Testis (tissue), 2 donors: ENCODE measurements around the gene CSNK1E.

Experiments used
- CTCF ChIP-seq, 3 experiments: fragments of 450-650 bp in 2 of 3; fragments of 200-600 bp in 1 of 3; sonication (generic) in 1 of 3; IDR thresholded peaks; one replicate each; pipeline ENCODE4 v1.5.1; 2016 to 2019; ENCODE audit warnings: antibody characterized with exemption in 3 of 3, mild to moderate bottlenecking in 2 of 3, moderate library complexity in 1 of 3
- POLR2A ChIP-seq: fragments of 450-650 bp; IDR thresholded peaks from one replicate; pipeline ENCODE4 v1.6.1; 2017; ENCODE audit warnings: antibody characterized with exemption, mild to moderate bottlenecking, moderate library complexity

- TF ChIP-seq CTCF (IDR thresholded peaks at IDR 0.05) (no peak), POLR2A (no peak)
Observed at GRCh38 chr22:38285018-38285417, 32.2 kb downstream of the CSNK1E start.
